ENCODE data around the gene OSCP1.

The OSCP1 gene

DNA sequence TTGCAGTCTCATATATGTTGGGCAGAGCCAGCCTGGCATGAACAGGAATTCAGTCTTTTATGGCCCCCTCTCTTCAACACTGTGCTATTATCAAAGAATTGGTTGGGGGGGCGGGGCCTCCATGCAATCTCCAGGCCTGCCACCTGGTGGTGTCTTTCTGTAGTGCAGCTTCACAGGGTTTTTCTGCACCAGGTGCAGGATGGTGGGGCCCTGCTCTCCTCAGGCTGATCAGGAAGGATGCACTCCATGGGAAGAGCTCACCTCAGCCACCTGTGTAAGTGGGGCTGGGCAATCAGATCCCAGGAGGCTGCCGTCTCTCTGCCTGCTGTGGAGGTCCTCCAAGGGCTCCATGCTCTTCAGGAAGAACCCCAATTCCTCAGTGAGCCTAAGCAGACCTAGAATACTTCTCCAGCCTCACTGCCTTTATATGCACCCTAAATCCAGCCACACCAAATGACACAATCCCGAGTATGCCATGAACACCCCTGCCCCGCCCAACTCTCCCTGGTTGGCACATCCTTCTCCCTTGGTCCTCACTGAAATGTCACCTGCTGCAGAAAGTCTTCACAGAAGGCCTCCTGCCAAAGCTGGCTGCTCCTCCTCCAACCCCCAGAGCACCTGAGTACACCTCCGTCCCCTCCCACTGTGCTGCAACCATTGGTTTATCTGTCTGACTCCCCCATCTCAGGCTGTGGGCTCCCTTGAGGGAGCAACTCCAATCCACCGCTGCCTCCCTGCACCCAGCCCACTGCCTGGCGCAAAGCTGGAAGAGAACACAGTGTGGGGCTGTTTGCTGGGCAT lies 81.0 kb downstream of the OSCP1 start:
- DNase-seq (ENCODE audit: insufficient read length) (peak; percentile 78), FAIRE-seq (peak; percentile 87)
- TF ChIP-seq POLR2AphosphoS5 (IDR thresholded peaks at IDR 0.05; ENCODE audit: low read depth, low read length) (no peak), POLR2A (IDR thresholded peaks at IDR 0.05; ENCODE audit: low read depth, low read length) (no peak), TAF1 (IDR thresholded peaks at IDR 0.05; ENCODE audit: borderline replicate concordance, low read depth, low read length) (no peak)
